HEK293 (cell line): ENCODE measurements around the gene HSD17B13.

Source experiments
- BCL11A ChIP-seq: fragments of 450-650 bp; formaldehyde crosslinking; IDR thresholded peaks from 2 replicates; pipeline ENCODE4 v1.5.1; 2016; ENCODE audit warnings: low read depth, missing biosample characterization, missing genetic modification characterization
- IKZF3 ChIP-seq: fragments of 450-650 bp; IDR thresholded peaks from 2 replicates; pipeline ENCODE4 v1.5.0; 2018; ENCODE audit warnings: missing biosample characterization, mild to moderate bottlenecking, missing genetic modification characterization, moderate library complexity
- ZBTB17 ChIP-seq: fragments of 450-650 bp; formaldehyde crosslinking; IDR thresholded peaks from 2 replicates; pipeline ENCODE4 v1.5.1; 2016; ENCODE audit warnings: missing biosample characterization, missing genetic modification characterization
- ZNF629 ChIP-seq: fragments of 450-650 bp; formaldehyde crosslinking; IDR thresholded peaks from 2 replicates; pipeline ENCODE4 v1.5.1; 2017; ENCODE audit warnings: missing biosample characterization, missing genetic modification characterization
- ZNF76 ChIP-seq: fragments of 450-650 bp; formaldehyde crosslinking; IDR thresholded peaks from 2 replicates; pipeline ENCODE4; 2016; ENCODE audit warnings: low read depth, missing biosample characterization, missing genetic modification characterization, borderline replicate concordance
- TF ChIP-seq, protein P1 (sequence below): fragments of 450-650 bp; formaldehyde crosslinking; IDR thresholded peaks from 2 replicates; pipeline ENCODE4 v1.5.1; 2016; ENCODE audit warnings: missing biosample characterization, missing genetic modification characterization

DNA sequence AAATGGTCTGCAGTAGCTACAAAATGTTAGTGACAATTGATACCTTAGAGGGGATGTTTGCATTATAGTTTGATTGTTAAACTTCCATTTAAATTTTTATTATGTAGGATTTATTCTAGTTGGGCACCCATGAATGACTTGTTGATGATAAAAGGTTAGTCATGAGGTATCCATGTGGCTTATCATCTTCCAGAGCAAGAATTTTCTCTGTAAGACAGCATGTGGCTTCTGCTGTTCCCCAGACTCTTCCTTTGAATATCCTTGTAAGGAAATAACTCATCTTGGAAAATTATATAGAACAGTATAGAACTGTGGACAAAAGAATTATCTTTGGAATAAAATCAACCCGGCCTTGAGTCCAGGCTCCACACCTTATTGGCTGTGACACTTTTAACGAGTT is 62.2 kb downstream of the HSD17B13 start:
- TF ChIP-seq, protein P1, sequence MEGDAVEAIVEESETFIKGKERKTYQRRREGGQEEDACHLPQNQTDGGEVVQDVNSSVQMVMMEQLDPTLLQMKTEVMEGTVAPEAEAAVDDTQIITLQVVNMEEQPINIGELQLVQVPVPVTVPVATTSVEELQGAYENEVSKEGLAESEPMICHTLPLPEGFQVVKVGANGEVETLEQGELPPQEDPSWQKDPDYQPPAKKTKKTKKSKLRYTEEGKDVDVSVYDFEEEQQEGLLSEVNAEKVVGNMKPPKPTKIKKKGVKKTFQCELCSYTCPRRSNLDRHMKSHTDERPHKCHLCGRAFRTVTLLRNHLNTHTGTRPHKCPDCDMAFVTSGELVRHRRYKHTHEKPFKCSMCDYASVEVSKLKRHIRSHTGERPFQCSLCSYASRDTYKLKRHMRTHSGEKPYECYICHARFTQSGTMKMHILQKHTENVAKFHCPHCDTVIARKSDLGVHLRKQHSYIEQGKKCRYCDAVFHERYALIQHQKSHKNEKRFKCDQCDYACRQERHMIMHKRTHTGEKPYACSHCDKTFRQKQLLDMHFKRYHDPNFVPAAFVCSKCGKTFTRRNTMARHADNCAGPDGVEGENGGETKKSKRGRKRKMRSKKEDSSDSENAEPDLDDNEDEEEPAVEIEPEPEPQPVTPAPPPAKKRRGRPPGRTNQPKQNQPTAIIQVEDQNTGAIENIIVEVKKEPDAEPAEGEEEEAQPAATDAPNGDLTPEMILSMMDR (tag by site-specific recombination) = no peak
- no peak for TF ChIP-seq ZBTB17 (tag by site-specific recombination)
- TF ChIP-seq IKZF3 = no peak
- TF ChIP-seq BCL11A = no peak
- TF ChIP-seq ZNF629 = no peak
- no peak for TF ChIP-seq ZNF76
